GM10847 (cell line): Measurements from ENCODE around the gene CDH11.

ENCODE experiments used
- POLR2A ChIP-seq: IDR thresholded peaks from 2 replicates; pipeline ENCODE4 v1.6.1; 2011; ENCODE audit not compliant: insufficient read length; ENCODE audit errors: extremely low read depth

The CDH11 gene

GRCh38 chr16:64993464-64993863, 128.4 kb downstream of the CDH11 start:
- TF ChIP-seq POLR2A: no peak

GRCh38 chr16:64991001-64991400, 130.9 kb downstream of the CDH11 start:
- TF ChIP-seq POLR2A: no peak

GRCh38 chr16:64990101-64990500, 131.8 kb downstream of the CDH11 start:
- no peak for TF ChIP-seq POLR2A

- TF ChIP-seq POLR2A: no peak
These were observed 132.8 kb downstream of the CDH11 start for GRCh38 chr16:64989050-64989449.

GRCh38 chr16:64983963-64984362, 137.9 kb downstream of the CDH11 start:
- no peak for TF ChIP-seq POLR2A

GRCh38 chr16:64983231-64983630, 138.6 kb downstream of the CDH11 start:
- TF ChIP-seq POLR2A: no peak

- TF ChIP-seq POLR2A: no peak
These were observed 139.3 kb downstream of the CDH11 start for GRCh38 chr16:64982581-64982980.

- no peak for TF ChIP-seq POLR2A
These were observed 140.1 kb downstream of the CDH11 start for GRCh38 chr16:64981568-64982281.

- TF ChIP-seq POLR2A: no peak
These were observed 144.5 kb downstream of the CDH11 start for GRCh38 chr16:64977206-64977920.

- no peak for TF ChIP-seq POLR2A
These were observed 146.0 kb downstream of the CDH11 start for GRCh38 chr16:64975821-64976220.

- TF ChIP-seq POLR2A: no peak
These were observed 147.5 kb downstream of the CDH11 start for GRCh38 chr16:64974381-64974780.

- TF ChIP-seq POLR2A: no peak
These were observed 148.7 kb downstream of the CDH11 start for GRCh38 chr16:64973171-64973570.

- no peak for TF ChIP-seq POLR2A
These were observed 150.7 kb downstream of the CDH11 start for GRCh38 chr16:64971171-64971570.

GRCh38 chr16:64969221-64969620, 152.6 kb downstream of the CDH11 start:
- no peak for TF ChIP-seq POLR2A

- TF ChIP-seq POLR2A: no peak
These were observed 153.3 kb downstream of the CDH11 start for GRCh38 chr16:64968539-64968938.

- no peak for TF ChIP-seq POLR2A
These were observed 157.7 kb downstream of the CDH11 start for GRCh38 chr16:64964126-64964540.

- TF ChIP-seq POLR2A: no peak
These were observed 159.1 kb downstream of the CDH11 start for GRCh38 chr16:64962786-64963185.
